ENCODE results near the gene INO80D. TPM values are rescaled to one million over a fixed set of nuclear protein-coding genes. Genes with fewer than 3 reads are reported as not detected.

INO80D gene
- total RNA-seq, 1 experiment from 2014 or later: 20.2 TPM

DNA sequence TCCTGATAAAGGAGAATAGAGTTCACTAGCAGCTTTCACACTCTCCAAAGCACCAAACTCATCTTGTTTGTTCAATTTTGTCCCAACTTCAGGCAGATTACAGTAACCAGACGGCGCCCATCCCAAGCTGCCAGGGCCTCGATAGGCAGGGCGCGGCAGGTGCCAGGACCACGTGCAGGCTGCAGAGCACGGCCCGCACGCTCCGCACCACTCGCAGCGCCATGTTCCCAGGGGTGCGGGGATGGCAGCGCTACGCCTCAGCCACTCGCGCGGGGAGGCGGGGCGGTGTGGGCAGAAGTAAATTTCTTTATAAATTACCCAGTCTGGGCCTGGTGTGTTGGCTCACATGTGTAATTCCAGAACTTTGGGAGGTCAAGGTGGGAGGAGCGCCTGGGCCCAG is 30.3 kb upstream of the INO80D start:
- peaks cover 22% of the 10 kb centered on the region for H3K36me3 Mint-ChIP-seq (ENCODE audit: insufficient read depth, unreplicated experiment)

GRCh38 chr2:206115026-206115578 is 29.1 kb upstream of the INO80D start:
- BruUV-seq (replicated peaks): no TSS peak
- no peak overlapping the region for H3K27ac Mint-ChIP-seq (ENCODE audit: unreplicated experiment)
- peaks cover 8% of the 10 kb centered on the region for H3K4me1 Mint-ChIP-seq (ENCODE audit: low read depth, unreplicated experiment)
- H3K27me3 Mint-ChIP-seq (ENCODE audit: unreplicated experiment): no peaks in the 10 kb centered on the region
- no peak for DNase-seq
- peaks cover 13% of the 10 kb centered on the region for H3K36me3 Mint-ChIP-seq (ENCODE audit: insufficient read depth, unreplicated experiment)
- intact Hi-C loops (cut with micrococcal nuclease; ENCODE audit: unreplicated experiment): no loop called here
- CTCF ChIA-PET: no interaction called here
- TF ChIP-seq CTCF (IDR thresholded peaks at IDR 0.05; ENCODE audit: unreplicated experiment): no peak
- H3K9me3 Mint-ChIP-seq (ENCODE audit: low read depth, unreplicated experiment): no peaks in the 10 kb centered on the region
- no peak overlapping the region for H3K4me3 Mint-ChIP-seq (ENCODE audit: low read depth, unreplicated experiment)

More for the DNA sequence above, 30.3 kb upstream of the INO80D start:
- H3K9me3 Mint-ChIP-seq (ENCODE audit: low read depth, unreplicated experiment): no peaks in the 10 kb centered on the region
- CTCF ChIA-PET: no interaction called here
- peaks cover 8% of the 10 kb centered on the region for H3K4me1 Mint-ChIP-seq (ENCODE audit: low read depth, unreplicated experiment)
- H3K4me3 Mint-ChIP-seq (ENCODE audit: low read depth, unreplicated experiment): no peak overlapping the region
- no peaks in the 10 kb centered on the region for H3K27me3 Mint-ChIP-seq (ENCODE audit: unreplicated experiment)
- BruUV-seq (replicated peaks): no TSS peak
- TF ChIP-seq CTCF (IDR thresholded peaks at IDR 0.05; ENCODE audit: unreplicated experiment): no peak
- H3K27ac Mint-ChIP-seq (ENCODE audit: unreplicated experiment): no peak overlapping the region
- intact Hi-C loops (cut with micrococcal nuclease; ENCODE audit: unreplicated experiment): no loop called here
- no peak for DNase-seq

GRCh38 chr2:206112846-206113547 is 27.0 kb upstream of the INO80D start:
- peaks cover 12% of the 10 kb centered on the region for H3K36me3 Mint-ChIP-seq (ENCODE audit: insufficient read depth, unreplicated experiment)
- TF ChIP-seq CTCF (IDR thresholded peaks at IDR 0.05; ENCODE audit: unreplicated experiment): no peak
- CTCF ChIA-PET: interaction anchor here (0.7 kb wide), 1 partner anchor 88 kb away, joined by 3 read pairs; no protein-coding TSS in a partner anchor

DNA sequence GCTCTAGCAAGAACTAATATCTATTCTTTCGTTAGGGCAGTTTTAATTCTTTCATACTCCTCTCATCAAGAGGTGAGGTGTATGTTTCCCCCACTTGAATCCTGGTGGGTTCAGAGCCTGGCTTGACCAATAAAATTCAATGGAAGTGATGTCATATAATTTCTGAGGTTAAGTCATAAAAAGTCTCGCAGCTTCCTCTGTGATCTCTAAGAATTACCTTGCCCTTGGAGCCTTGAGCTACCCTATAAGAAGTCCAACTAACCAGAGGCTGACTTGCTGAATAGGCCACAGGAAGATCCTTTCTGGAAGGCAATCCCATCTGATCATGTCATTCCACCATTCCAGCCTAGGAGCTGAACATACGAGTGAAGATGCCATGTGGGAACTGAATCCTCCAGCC is 26.1 kb upstream of the INO80D start:
- BruUV-seq (replicated peaks): TSS peak; percentile 24
- Mint-ChIP-seq H3K27ac (ENCODE audit: unreplicated experiment) (no peak overlapping the region), H3K4me3 (ENCODE audit: low read depth, unreplicated experiment) (no peak overlapping the region), H3K36me3 (ENCODE audit: insufficient read depth, unreplicated experiment) (peaks cover 12% of the 10 kb centered on the region), H3K27me3 (ENCODE audit: unreplicated experiment) (no peaks in the 10 kb centered on the region), H3K4me1 (ENCODE audit: low read depth, unreplicated experiment) (peaks cover 8% of the 10 kb centered on the region), H3K9me3 (ENCODE audit: low read depth, unreplicated experiment) (no peaks in the 10 kb centered on the region)
- intact Hi-C loops (cut with micrococcal nuclease; ENCODE audit: unreplicated experiment): no loop called here
- CTCF ChIA-PET: no interaction called here
- TF ChIP-seq CTCF (IDR thresholded peaks at IDR 0.05; ENCODE audit: unreplicated experiment): no peak
- no peak for DNase-seq

More at GRCh38 chr2:206112846-206113547, 27.0 kb upstream of the INO80D start:
- H3K4me1 Mint-ChIP-seq (ENCODE audit: low read depth, unreplicated experiment): peaks cover 8% of the 10 kb centered on the region
- DNase-seq: no peak
- no TSS peak for BruUV-seq (replicated peaks)
- no peak overlapping the region for H3K27ac Mint-ChIP-seq (ENCODE audit: unreplicated experiment)
- no peaks in the 10 kb centered on the region for H3K9me3 Mint-ChIP-seq (ENCODE audit: low read depth, unreplicated experiment)
- no peaks in the 10 kb centered on the region for H3K27me3 Mint-ChIP-seq (ENCODE audit: unreplicated experiment)
- intact Hi-C loops (cut with micrococcal nuclease; ENCODE audit: unreplicated experiment): no loop called here
- no peak overlapping the region for H3K4me3 Mint-ChIP-seq (ENCODE audit: low read depth, unreplicated experiment)
